NCI-H510A (cell line): ENCODE measurements around the gene FAM181B.

ENCODE experiments used
- DNase-seq: peaks from one replicate; lab custom pipeline; 2025; lab: John Stamatoyannopoulos, UW

Gene FAM181B, protein sequence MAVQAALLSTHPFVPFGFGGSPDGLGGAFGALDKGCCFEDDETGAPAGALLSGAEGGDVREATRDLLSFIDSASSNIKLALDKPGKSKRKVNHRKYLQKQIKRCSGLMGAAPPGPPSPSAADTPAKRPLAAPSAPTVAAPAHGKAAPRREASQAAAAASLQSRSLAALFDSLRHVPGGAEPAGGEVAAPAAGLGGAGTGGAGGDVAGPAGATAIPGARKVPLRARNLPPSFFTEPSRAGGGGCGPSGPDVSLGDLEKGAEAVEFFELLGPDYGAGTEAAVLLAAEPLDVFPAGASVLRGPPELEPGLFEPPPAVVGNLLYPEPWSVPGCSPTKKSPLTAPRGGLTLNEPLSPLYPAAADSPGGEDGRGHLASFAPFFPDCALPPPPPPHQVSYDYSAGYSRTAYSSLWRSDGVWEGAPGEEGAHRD

DNA sequence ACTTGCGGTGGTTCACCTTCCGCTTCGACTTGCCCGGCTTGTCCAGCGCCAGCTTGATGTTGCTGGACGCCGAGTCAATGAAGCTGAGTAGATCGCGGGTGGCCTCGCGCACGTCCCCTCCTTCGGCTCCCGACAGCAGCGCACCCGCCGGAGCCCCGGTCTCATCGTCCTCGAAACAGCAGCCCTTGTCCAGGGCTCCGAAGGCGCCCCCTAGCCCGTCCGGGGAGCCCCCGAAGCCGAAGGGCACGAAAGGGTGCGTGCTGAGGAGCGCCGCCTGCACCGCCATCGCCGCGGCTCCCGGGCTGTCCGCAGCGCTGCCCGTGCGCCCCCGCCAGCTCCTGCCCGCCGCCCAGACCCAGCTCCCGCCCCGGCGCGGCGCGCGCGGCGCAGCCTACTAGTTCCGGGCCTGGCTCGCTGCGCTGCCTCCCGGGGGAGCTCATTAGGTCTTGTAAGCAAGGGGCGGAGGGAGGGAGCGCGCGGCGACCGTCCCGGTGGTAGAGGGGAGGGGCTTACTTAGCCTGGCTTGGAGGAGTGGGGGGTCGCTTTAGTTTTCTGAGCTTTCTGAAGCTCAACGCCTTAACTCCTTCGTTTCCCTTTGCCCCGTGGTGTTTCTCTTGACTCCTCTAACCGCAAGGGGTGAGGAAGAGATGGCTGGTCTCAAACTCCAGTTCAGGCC, at the start of gene FAM181B:
FAM181B (minus strand) TSS at position 421 of the 676 bp plus-strand sequence; CDS start at position 286, 135 bp downstream.
- DNase-seq, result peak; percentile 75

DNA sequence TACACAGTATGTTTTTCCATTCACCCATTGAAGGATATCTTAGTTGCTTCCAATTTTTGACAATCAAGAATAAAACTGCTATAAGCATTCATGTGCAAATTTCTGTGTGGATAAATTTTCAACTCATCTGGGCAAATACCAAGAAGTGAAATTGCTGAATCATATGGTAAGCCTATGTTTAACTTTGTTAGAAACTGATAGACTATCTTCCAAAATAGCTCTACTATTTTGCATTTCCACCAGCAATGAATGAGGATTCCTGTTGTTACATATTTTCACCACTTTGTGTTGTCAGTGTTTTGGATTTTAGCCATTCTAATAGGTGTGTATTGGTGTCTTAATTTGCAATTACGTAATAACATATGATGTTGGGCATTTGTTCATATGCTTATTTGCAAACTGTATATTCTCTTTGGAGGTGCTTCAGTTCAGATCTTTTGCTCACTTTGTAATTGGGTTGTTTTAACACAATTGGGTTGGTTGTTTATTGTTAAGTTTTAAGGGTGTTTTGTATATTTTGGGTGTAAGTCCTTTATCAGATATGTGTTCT, 49.2 kb upstream of the FAM181B start:
- DNase-seq, result no peak

DNA sequence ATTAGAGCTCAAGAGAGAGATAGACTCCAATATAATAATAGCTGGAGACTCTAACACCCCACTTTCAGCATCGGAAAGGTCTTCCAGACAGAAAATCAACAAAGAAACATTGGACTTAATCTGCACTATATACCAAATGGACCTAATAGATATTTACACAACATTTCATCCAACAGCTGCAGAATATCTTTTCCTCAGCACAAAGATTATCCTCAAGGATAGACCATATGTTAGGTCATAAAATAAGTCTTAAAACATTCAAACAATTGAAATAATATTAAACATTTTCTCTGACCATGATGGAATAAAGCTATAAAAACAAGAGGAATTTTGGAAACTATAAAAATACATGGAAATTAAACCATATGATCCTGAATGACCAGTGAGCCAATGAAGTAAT, 45.1 kb upstream of the FAM181B start:
- DNase-seq, result no peak

DNA sequence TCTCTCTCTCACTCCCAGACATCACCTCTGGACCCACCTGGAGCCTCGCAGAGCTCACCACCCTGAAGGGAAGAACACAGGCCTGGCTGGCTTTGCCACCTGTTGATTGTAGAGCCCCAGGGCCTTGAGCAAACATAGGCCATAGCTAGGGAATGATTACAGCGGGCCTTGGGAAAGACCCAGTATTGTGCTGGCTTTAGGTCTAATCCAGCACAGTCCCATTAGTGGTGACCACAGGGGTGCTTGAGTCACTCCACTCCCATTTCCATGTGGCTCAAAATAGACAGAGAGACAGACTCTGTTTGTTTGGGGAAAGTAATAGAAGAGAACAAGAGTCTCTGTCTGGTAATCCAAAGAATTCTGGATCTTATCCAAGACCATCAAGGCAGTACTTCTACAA, 42.7 kb upstream of the FAM181B start:
- DNase-seq, result no peak

DNA sequence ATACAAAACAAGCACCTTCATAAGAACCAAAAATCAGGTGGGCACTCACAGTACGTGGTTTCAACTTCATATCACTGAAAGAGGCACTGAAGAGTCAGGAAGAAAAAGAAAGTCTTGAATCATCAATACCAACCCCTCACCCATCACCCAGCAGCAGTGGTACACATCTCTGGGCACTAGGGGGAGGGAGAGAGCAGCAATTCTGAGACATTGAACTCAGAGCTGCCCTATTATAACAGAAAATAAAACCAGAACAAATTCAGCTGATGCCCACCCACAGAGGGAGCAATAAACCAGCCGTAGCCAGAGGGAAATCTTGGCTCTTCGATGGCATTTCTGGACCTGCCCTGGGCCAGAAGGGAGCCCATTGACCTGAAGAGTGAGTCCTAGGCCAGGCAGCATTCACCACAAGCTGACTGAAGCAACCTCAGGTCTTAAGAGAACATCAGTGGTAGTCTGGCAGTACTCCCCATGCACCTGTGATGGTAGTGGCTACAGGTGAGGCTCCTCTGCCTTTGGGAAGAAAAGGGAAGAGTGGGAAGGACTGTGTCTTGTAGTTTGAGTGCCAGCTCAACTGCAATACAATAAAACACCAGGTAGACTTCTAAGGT, 42.2 kb upstream of the FAM181B start:
- no peak for DNase-seq

DNA sequence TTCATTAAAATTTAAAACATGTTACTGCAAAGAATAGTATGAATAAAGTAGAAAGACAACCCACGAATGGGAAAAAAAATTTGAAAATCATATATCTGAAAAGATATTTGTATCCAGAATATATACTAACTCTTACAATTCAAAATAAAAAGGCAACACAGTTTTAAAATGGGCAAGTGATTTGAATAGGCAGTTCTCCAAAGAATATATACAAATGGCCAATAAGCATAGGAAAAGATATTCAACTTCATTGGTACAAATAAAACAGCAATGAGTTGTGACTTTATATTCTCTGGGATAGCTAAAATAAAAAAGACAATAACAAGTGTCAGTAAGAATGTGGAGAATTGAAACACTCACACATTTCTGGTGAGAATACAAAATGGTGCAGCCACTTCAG, 41.6 kb upstream of the FAM181B start:
- no peak for DNase-seq

DNA sequence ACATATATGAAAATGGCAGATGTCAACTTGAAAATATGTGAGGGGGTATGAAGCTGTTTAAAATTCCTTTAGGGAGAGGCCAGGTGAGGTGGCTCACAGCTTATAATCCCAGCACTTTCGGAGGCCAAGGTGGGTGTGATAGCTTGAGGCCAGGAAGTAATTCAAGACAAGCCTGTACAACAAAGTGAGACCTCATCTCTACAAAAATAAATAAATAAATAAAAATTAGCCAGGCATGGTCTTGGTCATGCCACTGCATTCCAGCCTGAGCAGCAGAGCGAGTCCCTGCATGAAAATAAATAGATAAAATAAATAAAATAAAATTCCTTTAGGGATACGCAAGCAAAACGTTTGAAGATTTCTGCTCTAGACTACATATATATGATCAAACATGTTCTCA, 38.1 kb upstream of the FAM181B start:
- DNase-seq, result no peak

DNA sequence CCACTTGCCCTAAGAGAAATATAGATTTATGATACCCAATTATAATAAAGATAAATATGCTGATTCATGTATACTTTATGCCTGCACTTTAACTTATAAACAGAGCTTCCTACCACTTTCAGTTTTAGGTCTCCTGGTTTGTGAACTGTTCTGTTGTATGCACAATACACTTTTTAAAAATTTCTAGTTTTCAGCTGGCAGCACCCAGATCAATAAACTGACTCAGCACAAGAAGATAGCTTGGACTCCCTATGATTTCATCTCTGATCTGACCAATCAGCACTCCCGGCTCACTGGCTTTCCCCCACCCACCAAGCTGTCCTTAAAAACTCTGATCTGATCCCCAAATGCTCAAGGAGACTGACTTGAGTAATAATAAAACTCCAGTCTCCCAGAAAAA, 33.5 kb upstream of the FAM181B start:
- DNase-seq, result no peak

DNA sequence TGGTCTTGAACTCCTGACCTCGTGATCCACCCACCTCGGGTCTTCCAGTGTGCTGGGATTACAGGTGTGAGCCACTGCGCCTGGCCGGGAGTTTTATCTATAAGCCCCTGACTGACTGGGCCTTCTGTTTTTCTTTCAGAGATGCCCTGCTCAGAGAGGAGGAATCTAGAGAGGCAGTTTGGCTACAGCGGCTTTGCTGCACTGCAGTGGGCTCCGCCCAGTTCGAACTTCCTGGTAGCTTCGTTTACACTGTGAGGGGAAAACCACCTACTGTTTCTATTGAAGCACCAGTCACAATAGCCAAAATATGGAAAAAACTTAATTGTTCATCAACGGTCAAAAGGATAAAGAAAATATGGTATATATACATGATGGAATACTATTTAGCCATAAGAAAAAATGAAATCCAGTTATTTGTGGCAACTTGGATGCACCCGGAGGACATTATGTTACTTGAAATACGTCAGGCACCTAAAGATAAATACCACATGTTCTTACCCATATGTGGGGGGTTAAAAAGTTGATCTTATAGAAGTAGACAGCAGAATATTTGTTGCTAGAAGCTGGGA, 31.9 kb upstream of the FAM181B start:
- DNase-seq, result no peak

DNA sequence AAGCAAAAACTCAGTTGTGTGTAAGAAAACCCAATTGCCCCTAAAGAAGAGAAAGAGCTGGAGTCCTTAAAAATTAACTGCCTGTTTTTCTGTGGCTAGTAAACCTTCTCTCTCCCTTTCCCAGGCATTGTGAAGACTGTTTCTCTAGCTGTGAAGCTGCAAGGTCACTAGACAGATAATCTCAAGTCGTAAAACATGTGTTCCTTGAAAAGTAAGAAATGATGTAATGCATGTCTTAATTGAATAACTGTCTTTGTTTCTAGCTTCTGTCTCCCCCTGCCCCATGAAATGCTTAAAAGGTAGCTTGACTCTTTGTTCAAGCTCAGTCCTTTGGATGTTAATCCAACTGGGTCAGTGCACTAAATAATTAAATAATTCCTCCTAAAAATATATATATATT, 29.5 kb upstream of the FAM181B start:
- DNase-seq, result no peak

DNA sequence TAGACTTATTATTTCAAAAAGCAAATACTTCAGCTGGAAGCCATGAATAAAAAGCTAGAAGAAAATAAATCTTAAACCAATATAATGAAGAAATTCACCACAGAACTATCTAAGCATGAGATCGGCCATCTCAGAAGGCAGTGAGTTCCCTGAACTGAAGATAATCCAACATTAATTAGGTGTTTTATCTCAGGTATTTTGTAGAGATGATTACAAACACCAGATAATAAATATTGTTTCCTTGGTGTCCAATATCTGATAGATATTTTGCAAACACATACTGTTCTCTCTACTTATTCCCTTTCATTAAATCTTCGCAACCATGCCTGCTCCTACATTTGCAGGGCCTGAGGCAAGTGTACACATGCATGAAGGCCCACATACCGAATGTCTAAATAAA, 26.0 kb upstream of the FAM181B start:
- DNase-seq, result no peak

DNA sequence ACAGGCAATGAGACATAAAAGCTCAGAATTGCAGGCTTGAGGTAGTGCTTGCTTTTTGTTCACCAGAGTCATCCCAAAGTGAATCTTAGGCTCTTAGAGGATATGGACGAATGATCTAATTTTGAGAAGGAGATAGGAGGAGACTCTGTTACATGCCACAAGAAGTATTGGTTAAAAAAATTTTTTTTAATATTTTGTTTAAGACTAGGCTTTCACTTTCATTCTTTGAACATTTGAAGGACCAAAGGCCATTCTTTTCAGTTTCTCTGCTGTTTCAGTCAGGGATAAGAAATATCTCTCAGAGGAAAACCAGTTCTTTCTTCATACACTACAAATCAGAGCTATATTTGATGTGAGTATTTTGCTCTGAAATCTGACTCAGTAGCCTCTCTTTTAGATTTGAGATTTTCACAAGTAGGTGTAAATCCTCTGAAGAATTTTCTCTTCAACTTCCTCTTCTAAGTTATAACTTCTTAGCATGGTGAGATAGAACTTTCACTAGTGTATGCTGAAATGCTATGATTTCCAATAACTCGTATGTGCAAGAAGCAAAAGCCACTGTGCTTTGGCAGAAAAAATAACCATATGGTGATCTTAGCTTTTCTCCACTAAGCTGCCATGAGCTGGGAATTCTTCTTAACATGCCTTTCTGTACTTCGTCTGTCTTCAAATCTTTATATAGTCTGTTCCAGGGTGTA, 24.1 kb upstream of the FAM181B start:
- no peak for DNase-seq

DNA sequence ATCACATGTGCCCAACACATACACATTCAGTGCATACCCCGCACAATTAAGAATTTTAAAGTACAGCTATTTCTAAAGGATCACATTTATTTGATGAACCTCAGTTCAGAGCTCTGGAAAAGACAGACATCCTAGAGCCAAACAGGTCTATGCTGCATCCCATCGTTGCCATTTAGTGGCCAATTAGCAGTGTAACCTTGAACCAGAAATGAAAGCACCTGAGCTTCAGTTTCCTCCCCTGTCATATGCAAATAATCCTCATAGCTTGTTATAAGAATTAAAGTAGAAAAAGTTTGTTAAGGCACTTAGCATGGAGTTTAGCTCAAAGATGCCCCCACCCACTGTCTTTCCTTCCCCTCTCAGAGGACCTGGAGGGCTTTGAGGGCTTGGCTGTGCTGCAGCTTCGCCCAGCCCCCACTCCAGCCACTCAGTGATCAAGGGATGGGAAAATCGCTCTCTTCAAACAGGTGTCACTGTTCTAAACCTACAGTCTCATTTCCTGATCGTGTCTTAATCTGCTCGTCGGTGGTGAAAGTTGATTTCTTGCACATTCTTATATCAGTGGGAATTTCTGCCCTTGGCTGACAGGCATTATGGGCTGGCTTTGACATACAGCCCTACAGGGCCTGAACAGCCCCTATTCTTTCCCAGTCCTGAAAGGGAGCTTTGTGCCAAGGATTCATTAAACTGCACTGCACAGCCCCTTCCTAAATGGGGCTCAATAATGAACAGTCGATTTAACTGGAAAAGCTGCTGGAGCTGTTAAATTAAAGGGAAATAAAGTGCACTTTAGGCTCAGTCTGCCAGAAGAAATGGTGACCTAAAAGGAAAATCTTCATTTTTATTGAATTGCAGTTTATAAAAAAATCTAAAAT, 23.3 kb upstream of the FAM181B start:
- DNase-seq, result no peak

DNA sequence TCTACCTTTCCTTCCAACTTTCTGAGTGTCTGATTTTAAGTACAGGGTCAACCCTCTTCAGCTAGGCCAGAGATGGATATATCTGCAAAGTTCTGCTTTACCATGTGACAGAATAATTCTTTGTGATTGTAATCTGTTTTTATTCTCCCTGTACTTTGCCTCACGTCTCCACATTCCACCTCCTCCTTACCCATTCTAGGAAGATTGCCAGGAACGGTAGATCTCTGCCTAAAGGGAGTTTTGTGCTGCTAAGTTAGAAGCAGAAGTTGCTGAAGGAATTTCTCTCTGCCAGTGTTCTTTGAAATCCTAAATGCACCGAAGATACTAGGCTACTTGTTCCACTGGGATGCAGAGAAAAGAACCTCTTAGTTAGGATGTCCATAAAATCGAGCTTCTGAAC, 20.7 kb upstream of the FAM181B start:
- DNase-seq, result no peak

DNA sequence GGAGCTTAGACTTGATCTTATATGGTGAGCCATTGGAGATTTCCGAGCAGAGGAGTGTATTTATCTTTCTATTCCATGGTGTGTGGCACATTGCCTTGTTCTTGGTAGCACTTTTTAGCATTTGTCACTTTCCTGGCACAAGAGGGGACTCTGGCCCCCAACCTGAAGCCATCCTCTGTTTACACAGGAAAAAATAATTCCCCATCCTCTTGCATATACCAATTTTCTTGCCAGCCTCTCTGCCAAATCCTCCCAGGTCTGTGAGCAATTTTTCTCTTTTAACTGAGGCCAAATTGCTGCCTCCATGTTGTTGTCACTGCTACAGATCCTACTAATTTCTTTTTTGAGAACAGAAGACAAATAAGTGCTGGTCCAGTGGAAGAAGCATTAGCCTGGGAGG, 20.3 kb upstream of the FAM181B start:
- DNase-seq, result no peak

DNA sequence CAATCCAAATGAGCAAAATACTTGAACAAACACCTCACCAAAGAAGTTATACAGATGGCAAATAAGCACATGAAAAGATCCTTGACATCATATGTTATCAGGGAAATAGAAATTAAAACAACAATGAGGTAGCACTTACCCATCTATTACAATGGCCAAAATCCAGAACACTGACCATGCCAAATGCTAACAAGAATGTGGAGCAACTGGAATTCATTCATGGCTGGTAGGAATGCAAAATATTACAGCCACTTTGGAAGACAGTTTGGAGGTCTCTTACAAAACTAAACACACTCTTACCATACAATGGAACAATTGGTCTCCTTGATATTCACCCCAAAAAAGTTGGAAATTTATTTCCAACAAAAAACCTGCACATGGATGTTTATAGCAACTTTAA, 19.1 kb upstream of the FAM181B start:
- DNase-seq, result no peak

DNA sequence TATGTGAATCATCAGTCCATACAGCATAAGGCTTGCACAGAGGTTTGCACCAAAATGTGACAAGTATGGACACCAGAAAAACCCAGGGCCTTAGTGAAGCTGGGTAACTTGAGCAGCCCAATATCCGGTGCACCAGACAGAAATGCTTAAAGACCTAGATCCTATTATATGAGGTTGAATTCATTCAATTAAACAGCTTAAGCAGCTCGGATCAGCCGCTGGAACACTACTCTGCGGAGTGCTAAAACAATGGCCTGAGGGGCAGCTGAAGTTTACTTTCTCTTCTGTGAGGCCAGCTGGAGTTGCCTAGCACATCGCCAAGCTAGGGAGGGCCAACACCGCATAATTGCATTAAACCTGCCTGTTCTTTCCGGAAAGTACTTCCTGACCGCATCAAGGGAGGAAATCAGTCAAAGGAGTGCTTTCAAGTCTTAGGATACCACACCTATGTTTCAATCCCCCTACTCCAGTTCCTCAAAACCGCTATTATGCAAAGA, 17.0 kb upstream of the FAM181B start:
- DNase-seq, result no peak

DNA sequence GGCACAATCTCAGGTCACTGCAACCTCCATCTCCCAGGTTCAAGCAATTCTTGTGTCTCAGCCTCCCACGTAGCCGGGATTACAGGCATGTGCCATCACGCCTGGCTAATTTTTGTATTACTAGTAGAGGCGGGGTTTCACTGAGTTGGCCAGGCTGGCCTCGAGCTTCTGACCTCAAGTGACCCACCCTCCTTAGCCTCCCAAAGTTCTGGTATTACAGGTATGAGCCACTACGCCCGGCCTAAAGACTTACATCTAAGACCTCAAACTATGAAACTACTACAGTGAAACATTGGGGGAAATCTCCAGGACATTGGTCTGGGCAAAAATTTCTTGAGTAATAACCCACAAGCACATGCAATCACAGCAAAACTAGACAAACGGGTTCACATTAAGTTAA, 13.8 kb upstream of the FAM181B start:
- DNase-seq, result no peak

DNA sequence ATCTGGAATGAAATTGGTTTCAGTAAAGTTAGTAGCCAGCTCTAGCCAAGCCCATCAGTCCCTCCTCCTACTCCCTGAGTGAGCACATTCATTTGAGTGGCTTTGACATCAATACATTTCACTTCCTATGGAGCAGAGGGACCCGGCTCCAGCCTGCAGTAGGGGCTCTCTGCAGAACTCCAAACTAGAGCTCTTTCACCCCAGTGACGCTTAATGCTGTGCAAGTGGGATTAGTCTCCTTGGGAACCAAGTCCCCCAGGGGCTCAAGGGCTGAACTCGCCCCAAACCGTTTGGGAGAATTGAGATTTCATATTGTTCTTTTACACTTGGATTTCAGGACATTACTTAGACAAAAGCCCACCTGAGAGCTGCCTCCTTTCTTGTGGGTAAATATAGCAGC, 4.4 kb upstream of the FAM181B start:
- no peak for DNase-seq

DNA sequence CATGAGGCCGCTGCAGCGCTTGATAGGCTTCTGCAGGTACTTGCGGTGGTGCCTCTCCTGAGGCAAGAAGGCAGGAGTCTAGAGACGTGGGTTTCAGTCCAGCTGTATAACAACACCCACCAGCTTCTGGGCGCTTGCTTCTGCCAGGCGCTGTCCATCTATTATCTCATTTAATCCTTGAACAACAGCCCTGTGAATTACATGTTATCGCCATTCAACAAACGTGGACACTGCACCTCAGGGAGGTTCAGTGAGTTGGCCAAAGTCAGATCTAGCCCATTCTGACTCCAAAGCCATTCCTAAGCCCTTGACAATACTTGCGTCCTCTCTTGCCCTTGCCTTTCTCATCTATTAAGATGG, 436 bp upstream of the FAM181B start:
- no peak for DNase-seq
